ENCODE data around the gene RFX4. TPM values are rescaled to one million over a fixed set of nuclear protein-coding genes. Genes with fewer than 3 reads are reported as not detected.
"Not testable (repeated sequence)": the region's sequence is repeated elsewhere in the genome, so short reads cannot be mapped to it uniquely, and the experiment has no call there.

The RFX4 gene
- total RNA-seq, 2 donors from 2014 or later: not detected

GRCh38 chr12:106620588-106620987 lies 37.8 kb downstream of the RFX4 start:
- Mint-ChIP-seq H3K27me3 (peaks cover 21% of the 10 kb centered on the region), H3K9me3 (peaks cover 12% of the 10 kb centered on the region)
- ATAC-seq (replicated peaks); H3K4me1 Mint-ChIP-seq; H3K4me3 Mint-ChIP-seq; H3K36me3 Mint-ChIP-seq (ENCODE audit: low read depth); H3K27ac Mint-ChIP-seq: not testable (repeated sequence)

- no peak for ATAC-seq (replicated peaks)
- no peaks in the 10 kb centered on the region for H3K9me3 Mint-ChIP-seq
- no peaks in the 10 kb centered on the region for H3K4me1 Mint-ChIP-seq
- H3K36me3 Mint-ChIP-seq (ENCODE audit: low read depth): no peaks in the 10 kb centered on the region
- no peak overlapping the region for H3K4me3 Mint-ChIP-seq
- H3K27ac Mint-ChIP-seq: no peak overlapping the region
- peaks cover 5% of the 10 kb centered on the region for H3K27me3 Mint-ChIP-seq
Observed at GRCh38 chr12:106625976-106626375, 43.2 kb downstream of the RFX4 start.

GRCh38 chr12:106629797-106630659 lies 47.2 kb downstream of the RFX4 start:
- Mint-ChIP-seq H3K4me3 (no peak overlapping the region), H3K27ac (no peak overlapping the region), H3K9me3 (no peaks in the 10 kb centered on the region), H3K4me1 (no peaks in the 10 kb centered on the region), H3K36me3 (ENCODE audit: low read depth) (no peaks in the 10 kb centered on the region), H3K27me3 (peaks cover 11% of the 10 kb centered on the region)
- ATAC-seq (replicated peaks): no peak

DNA sequence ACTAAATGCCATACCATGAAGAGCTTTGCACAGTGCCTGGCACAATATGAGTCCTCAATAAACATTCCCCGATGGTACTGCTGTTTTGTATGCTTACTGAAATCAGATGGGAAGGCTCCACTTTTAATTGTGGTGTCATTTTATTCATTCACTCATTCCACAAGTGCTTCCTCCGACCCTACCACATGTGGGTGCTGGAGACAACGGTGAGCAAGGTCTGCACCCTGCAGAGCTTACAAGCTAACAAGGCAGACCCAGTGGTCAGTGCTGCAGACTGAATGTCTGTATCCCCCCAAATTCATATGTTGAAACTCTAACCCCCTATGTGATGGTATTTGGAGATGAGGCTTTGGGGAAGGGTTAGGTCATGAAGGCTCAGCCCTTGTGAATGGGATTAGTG lies 48.3 kb downstream of the RFX4 start:
- H3K27me3 Mint-ChIP-seq: peaks cover 9% of the 10 kb centered on the region
- no peaks in the 10 kb centered on the region for H3K4me1 Mint-ChIP-seq
- no peaks in the 10 kb centered on the region for H3K9me3 Mint-ChIP-seq
- H3K36me3 Mint-ChIP-seq (ENCODE audit: low read depth): no peaks in the 10 kb centered on the region
- H3K4me3 Mint-ChIP-seq: no peak overlapping the region
- no peak for ATAC-seq (replicated peaks)
- H3K27ac Mint-ChIP-seq: no peak overlapping the region

GRCh38 chr12:106631797-106632196 lies 49.0 kb downstream of the RFX4 start:
- Mint-ChIP-seq H3K4me3 (no peak overlapping the region), H3K27ac (no peak overlapping the region), H3K9me3 (no peaks in the 10 kb centered on the region), H3K36me3 (ENCODE audit: low read depth) (no peaks in the 10 kb centered on the region), H3K27me3 (peaks cover 11% of the 10 kb centered on the region), H3K4me1 (no peaks in the 10 kb centered on the region)
- ATAC-seq (replicated peaks): no peak

DNA sequence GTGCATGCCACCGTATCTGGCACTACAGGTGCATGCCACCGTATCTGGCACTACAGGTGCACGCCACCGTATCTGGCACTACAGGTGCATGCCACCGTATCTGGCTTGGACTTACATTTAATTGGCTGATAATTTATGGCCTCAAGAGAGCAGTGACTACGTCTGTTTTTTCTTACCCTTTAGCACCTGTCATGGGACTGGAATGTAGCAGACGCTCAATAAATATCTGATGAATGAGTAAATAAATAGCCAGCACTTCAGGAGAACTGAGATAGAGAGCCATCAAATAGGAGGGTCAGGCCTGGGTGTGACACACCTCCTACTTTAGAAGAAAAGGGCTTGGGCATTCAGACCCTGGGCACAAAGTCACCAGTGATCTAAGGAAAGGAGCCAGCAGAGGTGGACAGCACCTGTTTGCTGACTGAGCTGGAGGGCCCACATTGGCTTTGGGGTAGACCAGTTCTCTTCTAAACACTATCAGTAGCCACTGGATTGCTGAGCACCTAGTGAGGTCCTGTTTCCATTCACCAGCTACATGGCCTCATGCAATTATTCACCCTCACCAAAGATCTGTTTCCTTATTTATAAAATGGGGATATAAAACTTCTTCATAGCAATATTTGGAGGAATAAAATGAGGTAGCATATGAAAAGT lies 50.1 kb downstream of the RFX4 start:
- H3K4me1 Mint-ChIP-seq: no peaks in the 10 kb centered on the region
- no peak for ATAC-seq (replicated peaks)
- H3K27ac Mint-ChIP-seq: no peak overlapping the region
- H3K4me3 Mint-ChIP-seq: no peak overlapping the region
- no peaks in the 10 kb centered on the region for H3K9me3 Mint-ChIP-seq
- peaks cover 13% of the 10 kb centered on the region for H3K27me3 Mint-ChIP-seq
- no peaks in the 10 kb centered on the region for H3K36me3 Mint-ChIP-seq (ENCODE audit: low read depth)

DNA sequence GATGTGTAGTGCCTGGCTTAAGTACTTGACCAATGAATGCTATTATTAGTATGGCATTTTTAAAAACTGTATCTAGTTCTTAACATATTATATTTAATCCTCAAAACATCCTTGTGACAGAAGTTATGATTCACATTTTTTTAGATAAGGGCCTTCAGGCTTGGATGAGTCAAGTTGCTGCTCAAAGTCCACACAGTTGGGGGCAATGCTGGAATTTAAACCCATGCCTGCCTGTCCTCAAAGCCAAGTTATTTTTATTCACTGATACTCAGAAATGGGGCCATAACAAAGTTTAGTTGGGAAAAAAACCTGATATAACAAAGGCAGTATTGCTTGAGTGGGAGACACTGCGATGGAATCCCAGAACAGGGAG lies 50.6 kb downstream of the RFX4 start:
- Mint-ChIP-seq H3K4me1 (no peaks in the 10 kb centered on the region), H3K4me3 (no peak overlapping the region), H3K36me3 (ENCODE audit: low read depth) (no peaks in the 10 kb centered on the region), H3K27me3 (peaks cover 13% of the 10 kb centered on the region), H3K9me3 (no peaks in the 10 kb centered on the region), H3K27ac (no peak overlapping the region)
- no peak for ATAC-seq (replicated peaks)

- H3K27ac Mint-ChIP-seq: no peak overlapping the region
- H3K4me1 Mint-ChIP-seq: no peaks in the 10 kb centered on the region
- H3K36me3 Mint-ChIP-seq (ENCODE audit: low read depth): no peaks in the 10 kb centered on the region
- ATAC-seq (replicated peaks): no peak
- H3K4me3 Mint-ChIP-seq: no peak overlapping the region
- peaks cover 13% of the 10 kb centered on the region for H3K27me3 Mint-ChIP-seq
- no peaks in the 10 kb centered on the region for H3K9me3 Mint-ChIP-seq
Observed at GRCh38 chr12:106634206-106634605, 51.4 kb downstream of the RFX4 start.

- no peak for ATAC-seq (replicated peaks)
- Mint-ChIP-seq H3K27ac (no peak overlapping the region), H3K4me3 (no peak overlapping the region), H3K36me3 (ENCODE audit: low read depth) (no peaks in the 10 kb centered on the region), H3K9me3 (no peaks in the 10 kb centered on the region), H3K4me1 (peaks cover 5% of the 10 kb centered on the region), H3K27me3 (peaks cover 11% of the 10 kb centered on the region)
Observed at GRCh38 chr12:106643000-106643399, 60.2 kb downstream of the RFX4 start.

DNA sequence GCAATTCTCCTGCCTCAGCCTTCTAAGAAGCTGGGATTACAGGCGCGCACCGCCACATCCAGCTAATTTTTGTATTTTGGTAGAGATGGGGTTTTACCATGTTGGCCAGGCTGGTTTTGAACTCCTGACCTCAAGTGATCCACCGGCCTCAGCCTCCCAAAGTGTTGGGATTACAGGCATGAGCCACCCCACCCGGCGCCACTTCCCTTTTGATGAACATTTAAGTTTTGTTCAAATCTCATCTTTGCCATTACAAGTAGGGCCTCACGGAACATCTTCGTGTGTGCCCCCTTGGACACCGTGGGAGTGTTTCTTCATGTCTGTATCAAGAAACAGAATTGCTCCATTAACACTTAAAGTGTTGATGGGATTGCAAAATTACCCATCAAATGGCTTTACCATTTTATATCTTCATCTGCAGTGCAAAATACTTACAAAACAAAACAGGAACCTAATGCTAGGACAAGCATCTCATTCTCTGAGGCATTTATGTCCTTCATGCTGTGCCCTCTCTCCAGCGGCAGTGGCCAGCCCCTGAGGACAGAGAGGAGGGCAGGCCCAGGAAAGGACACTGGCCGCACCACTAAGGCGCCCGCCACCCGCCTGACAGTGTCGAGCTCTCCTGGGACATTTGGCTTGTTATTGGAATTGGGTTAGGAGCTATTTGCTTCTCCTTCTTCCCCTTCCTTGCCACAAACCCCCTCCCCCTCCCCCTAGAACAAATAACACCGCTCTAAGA lies 61.7 kb downstream of the RFX4 start:
- Mint-ChIP-seq H3K27ac (no peak overlapping the region), H3K36me3 (ENCODE audit: low read depth) (no peaks in the 10 kb centered on the region), H3K9me3 (no peaks in the 10 kb centered on the region), H3K27me3 (peaks cover 11% of the 10 kb centered on the region), H3K4me1 (peaks cover 5% of the 10 kb centered on the region), H3K4me3 (no peak overlapping the region)
- no peak for ATAC-seq (replicated peaks)

GRCh38 chr12:106645074-106645421 lies 62.2 kb downstream of the RFX4 start:
- Mint-ChIP-seq H3K9me3 (no peaks in the 10 kb centered on the region), H3K27ac (no peak overlapping the region), H3K4me1 (peaks cover 3% of the 10 kb centered on the region), H3K36me3 (ENCODE audit: low read depth) (no peaks in the 10 kb centered on the region), H3K27me3 (peaks cover 8% of the 10 kb centered on the region), H3K4me3 (no peak overlapping the region)
- no peak for ATAC-seq (replicated peaks)

GRCh38 chr12:106645465-106646330 lies 62.9 kb downstream of the RFX4 start:
- Mint-ChIP-seq H3K36me3 (ENCODE audit: low read depth) (no peaks in the 10 kb centered on the region), H3K9me3 (no peaks in the 10 kb centered on the region), H3K27ac (no peak overlapping the region), H3K4me1 (no peaks in the 10 kb centered on the region), H3K27me3 (peaks cover 5% of the 10 kb centered on the region), H3K4me3 (no peak overlapping the region)
- ATAC-seq (replicated peaks): no peak

GRCh38 chr12:106646472-106646871 lies 63.7 kb downstream of the RFX4 start:
- H3K27ac Mint-ChIP-seq: no peak overlapping the region
- ATAC-seq (replicated peaks): no peak
- no peaks in the 10 kb centered on the region for H3K9me3 Mint-ChIP-seq
- H3K4me3 Mint-ChIP-seq: no peak overlapping the region
- H3K36me3 Mint-ChIP-seq (ENCODE audit: low read depth): no peaks in the 10 kb centered on the region
- H3K27me3 Mint-ChIP-seq: peaks cover 5% of the 10 kb centered on the region
- no peaks in the 10 kb centered on the region for H3K4me1 Mint-ChIP-seq

GRCh38 chr12:106647793-106648514 lies 65.2 kb downstream of the RFX4 start:
- Mint-ChIP-seq H3K4me3 (no peak overlapping the region), H3K27ac (no peak overlapping the region), H3K27me3 (no peaks in the 10 kb centered on the region), H3K9me3 (no peaks in the 10 kb centered on the region), H3K36me3 (ENCODE audit: low read depth) (no peaks in the 10 kb centered on the region), H3K4me1 (no peaks in the 10 kb centered on the region)
- no peak for ATAC-seq (replicated peaks)

Measured in activated T-helper 17 cell treated with anti-CD3 and anti-CD28 coated beads, Interleukin-2, amount 50 U/mL, for 72 hours (primary cell).